ENCODE data around the gene LRPAP1. TPM values are rescaled to one million over a fixed set of nuclear protein-coding genes. Genes with fewer than 3 reads are reported as not detected.

Gene LRPAP1
- total RNA-seq, 1 experiment from 2014 or later, result 156 TPM

DNA sequence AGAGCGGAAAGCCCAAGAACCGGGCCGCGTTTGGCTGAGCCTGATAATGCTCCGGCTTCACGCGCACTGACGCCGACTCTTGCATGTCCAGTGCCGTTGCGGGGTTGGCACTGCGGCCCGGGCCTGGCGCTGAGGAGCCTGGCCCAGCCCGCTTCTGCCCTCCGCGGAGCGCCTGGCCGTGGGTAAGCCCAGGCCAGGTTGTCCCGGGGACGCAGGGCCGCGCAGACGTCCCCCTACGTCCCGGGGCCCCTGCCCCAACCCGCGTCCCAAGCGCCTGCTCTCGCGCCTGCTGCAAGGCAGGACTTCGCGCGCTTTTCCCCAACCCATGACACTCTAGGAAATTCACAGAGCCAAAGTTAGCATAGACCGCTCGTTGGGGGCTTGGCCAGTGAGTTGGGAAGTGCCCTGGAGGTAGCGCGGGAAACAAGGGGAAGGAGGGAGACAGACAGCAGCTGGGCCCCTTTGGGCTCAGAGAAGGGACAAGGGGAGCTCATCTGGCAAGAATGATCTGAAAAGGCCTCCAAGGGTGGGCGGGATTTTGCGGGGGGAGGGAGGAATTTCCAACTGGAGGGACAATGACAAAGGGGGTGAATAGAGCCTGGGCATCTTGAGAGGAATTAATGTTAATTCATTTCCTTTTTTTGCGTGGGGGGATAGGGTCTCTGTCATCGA, 665 bp upstream of the LRPAP1 start:
- no peak for DNase-seq (ENCODE audit: low read depth)

DNA sequence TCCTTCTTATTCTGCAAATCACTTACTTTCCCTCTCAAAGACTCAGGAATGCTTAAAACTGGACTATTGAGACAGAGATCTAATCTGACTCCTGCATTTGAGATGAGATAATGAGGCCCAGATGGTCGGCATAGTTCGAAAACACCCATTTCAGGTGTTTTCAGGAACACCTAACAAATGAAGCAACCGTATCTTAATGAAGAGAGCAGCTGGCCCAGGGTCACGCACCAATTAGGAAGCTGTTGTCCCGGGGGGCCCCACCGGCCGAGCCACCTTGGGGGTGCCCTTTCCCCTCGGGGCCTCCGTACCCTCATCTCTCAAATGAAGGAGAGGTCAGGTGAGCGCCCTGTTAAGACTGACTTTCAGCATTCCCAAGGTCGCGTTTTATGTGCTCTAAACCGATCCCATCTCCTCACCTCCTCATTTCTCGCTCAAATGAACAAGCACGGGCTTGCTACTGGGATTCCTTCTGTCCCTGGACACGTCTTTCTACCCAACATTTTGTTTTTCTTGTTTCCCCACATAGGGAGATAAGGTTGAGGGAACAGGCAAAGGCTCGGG, 824 bp downstream of the LRPAP1 start:
- DNase-seq (ENCODE audit: low read depth), result peak; percentile 6

DNA sequence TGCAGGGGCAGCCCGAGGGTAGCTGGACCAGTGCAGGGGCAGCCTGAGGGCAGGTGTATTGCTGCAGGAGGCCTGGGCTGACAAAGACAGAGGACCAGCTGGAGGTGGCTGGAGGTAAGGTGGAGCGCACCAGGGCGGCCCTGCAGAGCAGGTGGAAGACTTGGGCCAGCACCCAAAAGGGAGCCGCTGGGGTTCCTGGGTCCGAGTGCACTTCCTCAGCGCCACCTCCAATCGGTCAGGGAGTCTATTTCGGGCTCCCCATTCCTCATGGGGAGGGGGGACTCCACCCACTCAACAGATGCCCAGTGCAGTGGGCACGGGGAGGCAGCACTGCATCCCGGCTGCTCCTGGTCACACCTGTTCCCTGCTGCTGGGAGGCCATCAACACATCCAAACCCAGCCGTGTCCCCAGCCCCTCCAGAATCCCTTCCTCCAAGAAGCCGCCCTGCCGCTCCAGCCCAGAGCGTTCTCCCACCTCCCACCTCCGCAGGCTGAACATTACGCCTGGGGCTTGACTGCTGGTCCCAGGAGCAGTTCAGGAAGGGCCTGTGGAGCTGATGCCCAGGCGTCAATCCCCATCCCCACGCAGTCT, 1.5 kb downstream of the LRPAP1 start:
- DNase-seq (ENCODE audit: low read depth), result no peak

DNA sequence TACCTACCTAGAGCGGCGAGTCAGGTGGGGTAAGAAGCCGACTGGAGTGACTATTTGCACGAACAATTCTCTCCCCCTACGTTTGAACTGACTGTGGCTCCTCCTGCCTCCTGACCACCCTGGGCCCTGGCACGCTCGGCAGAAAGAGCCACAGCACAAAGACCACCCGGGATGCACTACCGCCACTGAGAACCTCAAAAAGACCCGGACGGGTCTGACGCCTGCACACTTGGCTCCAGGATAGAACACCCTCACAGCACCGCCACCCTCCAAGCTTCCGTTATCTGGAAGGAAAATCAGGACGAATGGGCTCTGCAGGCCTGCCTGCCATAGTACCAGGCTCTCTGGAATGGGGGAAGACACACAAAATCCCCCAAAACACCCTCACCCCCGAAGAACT, 2.2 kb downstream of the LRPAP1 start:
- DNase-seq (ENCODE audit: low read depth), result no peak

DNA sequence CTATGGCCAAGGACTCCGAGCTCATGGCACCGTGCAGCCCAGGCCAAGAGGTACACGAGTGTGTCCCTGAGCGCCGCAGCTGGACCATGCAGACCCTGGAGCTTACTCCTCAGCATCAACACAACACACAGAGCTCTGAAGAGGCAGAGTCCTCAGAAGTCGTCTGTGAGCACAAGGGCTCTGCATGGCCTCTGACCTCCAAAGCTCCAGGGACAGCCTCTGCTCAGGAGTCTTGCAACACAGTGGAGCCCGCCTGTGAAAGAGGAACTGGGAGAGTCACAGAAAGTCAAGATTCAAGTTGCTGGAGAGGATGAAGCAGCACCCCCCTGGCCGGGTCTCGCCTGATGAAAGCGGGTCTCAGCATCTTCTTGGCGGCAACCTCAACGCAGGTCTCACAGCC, 2.9 kb downstream of the LRPAP1 start:
- no peak for DNase-seq (ENCODE audit: low read depth)

DNA sequence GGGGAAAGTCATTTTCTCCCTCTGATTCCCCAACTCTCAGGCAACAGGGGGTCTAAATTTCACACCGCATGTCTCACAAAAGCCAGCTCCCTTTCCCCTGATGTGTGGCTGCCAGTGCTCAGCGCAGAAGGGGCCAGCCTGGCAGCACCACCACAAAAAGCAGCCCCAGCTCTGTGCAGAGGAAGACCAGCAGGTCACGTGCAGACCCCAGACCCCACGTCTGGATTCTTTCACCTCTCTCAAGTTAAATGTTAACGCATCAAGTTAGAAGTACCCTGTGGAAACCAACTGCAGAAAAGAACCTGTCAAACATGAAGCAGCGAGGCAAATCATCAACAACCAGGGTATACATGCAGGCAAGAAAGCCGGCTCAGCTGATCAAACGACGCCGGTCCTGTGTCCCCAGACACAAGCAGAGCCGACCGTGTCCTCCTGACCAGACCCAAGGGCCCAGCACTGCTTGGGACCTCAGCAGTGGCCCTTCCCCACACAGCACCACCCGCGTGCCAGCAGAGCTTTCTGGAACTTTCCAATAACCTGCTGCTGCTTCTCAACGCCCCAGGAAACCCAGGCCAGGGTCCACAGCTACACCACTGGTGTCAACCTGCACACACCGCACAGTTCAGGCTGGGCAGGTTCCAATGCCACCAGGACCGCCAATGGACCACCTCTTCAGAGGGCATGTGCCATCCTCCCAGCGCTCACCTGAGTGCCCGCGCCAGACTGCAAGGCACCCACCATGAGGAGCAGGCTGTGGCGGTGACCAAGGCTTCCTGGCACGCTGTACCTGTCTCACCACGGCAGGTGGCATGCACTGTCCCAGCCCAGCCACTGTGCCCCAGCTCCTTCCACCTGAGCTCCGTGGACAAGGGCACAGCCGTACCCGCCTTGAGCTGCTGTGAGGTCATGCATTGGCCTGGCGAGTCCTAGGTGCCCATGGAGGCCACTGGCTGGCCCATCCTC, 4.0 kb downstream of the LRPAP1 start:
- DNase-seq (ENCODE audit: low read depth), result no peak

DNA sequence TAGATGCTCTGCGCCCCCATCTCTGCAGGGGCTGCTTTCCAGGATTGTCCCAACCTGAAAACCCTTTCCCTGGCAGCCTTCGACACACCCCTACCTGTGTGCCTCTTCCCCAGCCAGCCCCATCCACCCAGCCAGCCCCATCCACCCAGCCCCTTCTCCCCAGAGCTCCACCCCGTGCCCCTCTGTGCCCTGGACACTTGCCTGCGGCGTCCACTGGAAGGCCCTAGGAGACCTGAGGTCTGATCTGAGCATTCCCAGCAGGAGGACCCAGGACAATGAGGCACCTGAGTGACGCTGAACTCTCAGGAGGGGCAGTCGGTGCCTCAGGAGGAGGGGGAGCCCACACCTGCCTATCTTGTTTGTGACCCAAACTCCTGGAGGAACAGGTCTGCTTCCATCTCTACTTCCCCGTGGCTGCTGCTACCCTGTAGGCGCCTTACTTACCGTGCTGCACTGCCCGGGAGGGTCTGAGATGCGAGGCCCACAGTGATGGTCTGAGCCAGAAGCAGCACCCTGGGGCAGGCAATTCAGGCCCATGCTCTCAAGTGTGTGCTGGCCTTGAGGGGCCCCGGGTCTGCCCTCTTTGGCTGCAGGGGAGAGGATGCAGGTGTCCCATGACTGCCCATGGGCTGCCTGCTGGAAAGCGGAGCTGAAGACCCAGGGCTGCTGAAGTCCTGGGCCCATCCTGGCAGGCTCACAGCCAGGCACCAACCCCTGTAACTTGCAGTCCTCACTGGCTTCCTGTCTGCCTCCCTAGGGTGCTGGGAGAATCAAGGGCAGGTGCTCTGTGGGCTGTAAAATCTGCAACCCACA, 4.9 kb downstream of the LRPAP1 start:
- no peak for DNase-seq (ENCODE audit: low read depth)

DNA sequence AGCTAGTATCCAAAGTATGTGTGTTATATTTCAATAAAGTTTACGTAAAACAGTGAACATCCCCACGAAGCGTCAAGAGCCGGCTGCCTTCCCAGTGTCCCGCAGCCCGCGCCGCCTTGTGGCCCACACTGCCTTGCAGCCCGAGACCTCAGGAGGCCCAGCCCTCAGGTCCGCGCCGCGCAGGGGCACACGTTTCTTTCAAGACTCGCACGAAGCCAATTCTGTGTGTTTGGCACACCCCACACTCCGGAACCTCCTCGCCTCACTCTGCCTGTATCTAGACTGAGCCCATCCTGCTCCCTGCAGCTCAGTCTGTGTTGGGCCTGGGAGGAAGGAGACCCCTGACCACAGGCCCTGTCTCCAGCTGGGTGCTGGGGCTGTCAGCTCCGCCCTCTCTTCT, 5.8 kb downstream of the LRPAP1 start:
- DNase-seq (ENCODE audit: low read depth), result no peak

DNA sequence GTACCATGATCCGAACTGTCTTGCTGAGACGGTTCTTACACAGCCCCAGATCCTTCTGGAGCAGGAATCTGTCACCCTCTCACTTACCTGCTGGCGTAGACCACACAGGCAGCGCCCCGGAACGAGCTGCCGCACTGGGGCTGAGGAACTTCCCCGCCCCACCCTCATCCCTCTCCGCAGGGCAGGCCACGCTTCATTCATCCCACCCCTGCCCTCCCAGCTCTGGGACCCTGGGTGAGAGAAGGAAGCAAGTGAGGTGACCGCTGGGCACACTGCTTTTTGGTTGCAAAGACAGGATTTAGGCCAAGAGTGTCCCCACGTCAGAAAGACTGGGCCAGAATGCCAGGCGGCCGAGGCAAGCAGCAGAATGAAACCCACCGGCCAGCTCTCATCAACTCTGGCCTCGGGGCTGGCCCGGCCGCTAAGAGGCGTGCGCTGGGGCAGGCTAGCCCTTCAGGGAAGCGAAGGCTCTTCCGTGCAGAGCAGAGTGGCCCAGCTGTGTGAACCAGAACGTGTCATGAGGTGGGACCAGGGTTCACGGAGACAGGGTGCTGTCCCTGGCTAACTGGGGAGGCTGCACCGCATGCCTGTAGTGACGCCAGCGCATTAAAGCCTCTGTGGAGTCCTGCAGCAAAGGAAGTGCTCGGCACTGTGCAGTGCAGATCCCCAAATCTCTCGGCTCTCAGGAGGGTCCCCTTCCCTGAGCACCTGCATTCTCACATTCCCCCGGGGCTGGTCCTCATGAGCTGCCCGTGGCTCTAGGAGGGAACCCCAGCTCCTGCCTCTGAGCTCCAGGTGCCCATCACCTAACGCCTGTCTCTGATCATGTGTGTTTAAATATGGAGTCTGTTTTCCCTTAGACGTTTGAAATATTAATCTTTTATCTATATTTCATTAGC, 6.4 kb downstream of the LRPAP1 start:
- DNase-seq (ENCODE audit: low read depth), result no peak

DNA sequence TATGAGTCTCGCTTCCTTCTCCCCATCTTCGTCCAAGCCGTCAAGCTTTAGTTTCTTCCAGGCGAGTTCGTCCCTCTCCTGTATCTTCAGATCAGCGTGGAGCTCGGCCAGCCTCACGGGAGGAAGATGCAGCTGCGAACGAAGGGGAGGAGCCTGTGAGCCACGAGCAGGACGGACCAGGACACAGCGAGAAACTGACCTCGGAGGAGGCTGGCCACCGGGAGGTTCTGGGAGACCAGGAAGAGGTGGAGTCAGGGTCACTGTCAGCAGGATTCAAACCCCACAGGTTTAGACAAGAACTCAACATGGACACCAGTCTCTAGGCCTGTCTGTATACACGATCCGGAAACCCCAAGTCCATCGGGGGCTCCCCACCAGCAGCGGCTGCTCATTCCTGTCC, 7.3 kb downstream of the LRPAP1 start:
- DNase-seq (ENCODE audit: low read depth), result no peak

DNA sequence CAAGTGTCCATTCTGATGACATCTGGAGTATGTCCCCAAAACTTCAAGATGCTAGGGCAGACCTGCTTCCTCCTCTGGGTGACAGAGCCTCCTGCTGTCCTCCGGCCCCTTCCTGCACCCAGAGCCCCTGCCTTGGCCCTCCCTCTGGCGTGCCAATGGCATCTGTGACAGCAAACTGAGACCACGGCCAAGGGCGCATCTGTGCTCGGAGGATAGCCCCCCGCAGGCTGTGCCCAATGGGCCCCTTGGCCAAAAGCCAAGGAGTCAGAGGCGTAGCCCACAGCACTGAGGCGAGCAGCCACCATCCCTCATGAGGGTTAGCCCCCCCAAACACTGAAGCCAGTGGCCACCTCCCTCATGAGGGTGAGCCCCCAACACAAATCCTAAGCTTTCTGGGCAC, 7.9 kb downstream of the LRPAP1 start:
- no peak for DNase-seq (ENCODE audit: low read depth)

DNA sequence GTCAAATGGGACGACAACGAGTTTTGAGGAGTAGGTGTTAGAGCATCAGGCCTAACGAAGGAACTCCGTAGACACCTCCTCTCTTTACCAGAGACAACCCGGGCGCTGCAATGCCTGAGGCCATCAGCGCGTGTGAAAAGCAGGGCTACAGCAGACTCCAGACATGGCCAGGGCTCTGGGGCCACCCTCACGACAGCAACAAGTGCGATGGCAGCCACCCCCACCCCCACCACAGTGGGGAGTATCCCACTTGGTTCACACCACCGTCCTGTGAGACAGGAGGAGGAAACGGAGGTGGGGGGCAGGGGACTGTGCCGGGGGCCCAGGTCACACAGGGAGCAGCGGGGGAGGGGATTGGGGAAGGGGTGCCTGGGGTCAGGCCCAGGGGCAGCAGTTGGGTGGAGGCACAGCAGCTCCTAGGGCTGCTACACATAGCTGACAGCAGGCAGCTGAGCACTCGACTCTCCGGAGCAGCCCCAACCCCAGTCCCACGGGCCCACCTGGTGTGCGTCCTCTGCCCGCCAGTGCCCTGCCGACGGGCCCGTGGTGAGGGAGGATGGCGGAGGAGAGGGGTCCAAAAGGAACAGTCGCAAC, 8.5 kb downstream of the LRPAP1 start:
- no peak for DNase-seq (ENCODE audit: low read depth)

DNA sequence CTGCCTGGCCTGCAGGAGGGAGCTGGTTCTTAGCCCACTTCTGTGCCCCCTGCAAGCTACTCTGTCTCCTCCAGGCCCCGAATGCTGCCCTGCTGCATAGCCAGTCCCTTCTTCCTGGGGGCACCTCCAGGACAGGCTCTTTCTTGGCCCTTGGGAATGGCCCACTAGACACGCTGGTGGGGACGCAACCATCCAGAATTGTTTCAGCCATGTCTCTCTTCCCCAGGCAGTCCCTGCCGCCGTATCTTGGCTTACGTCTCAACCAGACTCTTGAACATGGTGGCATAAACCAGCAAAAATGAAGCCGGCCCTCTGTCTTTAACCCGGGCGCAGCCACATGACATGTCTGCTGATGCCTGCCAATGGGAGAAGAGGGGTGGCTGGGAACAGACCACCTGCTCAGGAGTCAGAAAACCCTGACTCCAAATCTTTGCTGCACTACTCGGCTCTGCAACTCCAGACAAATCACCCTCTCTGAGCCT, 9.0 kb downstream of the LRPAP1 start:
- no peak for DNase-seq (ENCODE audit: low read depth)

DNA sequence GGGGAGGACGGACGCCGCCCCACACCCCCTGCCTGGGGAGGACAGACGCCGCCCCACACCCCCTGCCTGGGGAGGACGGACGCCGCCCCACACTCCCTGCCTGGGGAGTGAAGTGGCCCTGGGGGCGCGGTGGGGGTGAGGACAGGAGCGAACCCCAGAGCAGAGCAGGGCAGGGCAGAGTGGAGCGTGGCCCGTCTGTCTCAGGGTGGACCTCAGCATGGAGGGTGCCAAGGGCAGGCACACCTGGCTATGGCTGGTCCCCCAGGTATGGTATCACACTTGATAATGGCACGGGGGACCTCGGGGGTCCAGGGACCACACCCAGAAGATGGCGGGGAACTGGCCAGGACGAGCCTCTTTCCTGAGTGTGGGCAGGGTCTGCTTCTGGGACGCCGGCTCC, 9.6 kb downstream of the LRPAP1 start:
- DNase-seq (ENCODE audit: low read depth), result no peak

DNA sequence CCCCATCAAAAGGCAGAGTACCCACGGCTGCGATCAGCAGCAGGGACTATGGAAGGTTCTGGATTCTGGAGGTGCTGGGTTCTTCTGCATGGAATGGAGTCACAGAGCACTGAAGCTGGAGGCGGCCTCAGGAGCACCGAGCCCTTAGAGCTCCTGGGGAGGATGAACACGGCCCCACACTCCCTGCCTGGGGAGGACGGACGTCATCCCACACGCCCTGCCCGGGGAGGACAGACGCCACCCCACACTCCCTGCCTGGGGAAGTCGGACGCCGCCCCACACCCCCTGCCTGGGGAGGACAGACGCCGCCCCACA, 9.9 kb downstream of the LRPAP1 start:
- no peak for DNase-seq (ENCODE audit: low read depth)

DNA sequence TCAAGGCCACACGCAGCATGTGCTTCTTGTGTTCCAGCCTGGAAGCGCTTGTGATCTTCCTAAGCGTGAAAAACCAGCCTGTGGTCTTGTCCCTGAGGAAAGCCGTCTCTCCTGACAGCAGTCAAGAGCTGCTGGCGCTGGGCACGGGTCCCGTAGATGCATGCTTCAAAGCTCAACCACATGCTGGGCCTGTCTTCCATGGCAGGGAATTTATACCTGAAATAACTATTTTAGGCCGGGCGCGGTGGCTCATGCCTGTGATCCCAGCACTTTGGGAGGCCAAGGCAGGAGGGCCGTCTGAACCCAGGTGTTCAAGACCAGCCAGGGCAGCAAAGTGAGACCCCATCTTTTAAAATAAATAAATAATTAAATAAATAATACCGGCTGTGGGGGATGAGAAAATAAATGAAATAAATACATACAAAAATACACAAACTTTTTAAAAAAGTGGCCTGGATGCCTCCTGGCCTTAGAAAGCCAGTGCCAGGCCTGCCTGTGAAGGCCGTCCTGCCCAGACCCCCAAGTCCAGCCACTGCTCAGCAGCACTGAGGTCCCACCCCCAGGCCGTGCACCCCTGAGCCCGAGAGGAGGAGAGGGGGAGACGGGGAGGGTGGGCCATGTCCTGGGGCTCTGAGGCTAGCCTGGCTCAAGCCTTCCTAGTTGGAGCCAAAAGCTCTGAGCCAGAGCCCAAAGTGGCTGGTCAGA, 10.4 kb downstream of the LRPAP1 start:
- no peak for DNase-seq (ENCODE audit: low read depth)

DNA sequence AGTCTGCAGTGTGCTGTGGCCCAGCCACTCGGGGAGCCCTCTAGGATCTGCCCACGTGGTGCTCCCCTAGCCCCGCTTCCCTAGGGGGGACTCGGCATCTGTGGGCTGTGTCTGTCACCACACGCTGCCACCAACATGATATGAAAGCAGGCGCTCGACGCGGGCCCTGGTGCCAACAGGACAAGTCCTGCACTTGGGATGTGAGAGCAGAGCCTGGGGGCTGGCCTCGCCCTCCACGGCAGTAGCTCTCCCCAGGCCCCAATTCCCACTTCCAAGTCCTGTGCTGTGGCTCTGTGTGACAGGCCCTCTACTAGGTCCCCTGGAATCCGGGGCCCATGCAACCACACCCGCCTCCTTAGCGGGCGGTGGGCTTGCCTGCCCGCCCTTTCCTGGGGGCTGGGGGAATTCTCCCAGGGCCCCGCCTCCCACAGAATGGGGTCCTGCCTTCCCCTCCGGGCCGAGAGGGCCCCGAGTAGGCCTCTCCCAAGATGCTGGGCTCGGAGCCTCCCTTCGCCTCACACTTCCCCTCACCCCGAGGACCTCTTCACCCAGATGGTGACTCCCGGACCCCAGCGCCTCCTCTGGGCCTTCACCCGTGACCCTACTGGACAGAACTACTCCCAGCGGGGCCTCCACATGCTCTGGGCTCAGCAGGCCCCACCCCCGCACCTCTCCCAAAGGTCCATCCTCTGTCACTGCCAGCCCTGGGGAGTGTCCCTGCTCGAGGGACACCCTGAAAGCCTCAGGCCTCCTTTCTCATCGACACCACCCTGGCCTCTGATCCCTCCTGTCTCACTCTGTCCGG, 11.2 kb downstream of the LRPAP1 start:
- no peak for DNase-seq (ENCODE audit: low read depth)

DNA sequence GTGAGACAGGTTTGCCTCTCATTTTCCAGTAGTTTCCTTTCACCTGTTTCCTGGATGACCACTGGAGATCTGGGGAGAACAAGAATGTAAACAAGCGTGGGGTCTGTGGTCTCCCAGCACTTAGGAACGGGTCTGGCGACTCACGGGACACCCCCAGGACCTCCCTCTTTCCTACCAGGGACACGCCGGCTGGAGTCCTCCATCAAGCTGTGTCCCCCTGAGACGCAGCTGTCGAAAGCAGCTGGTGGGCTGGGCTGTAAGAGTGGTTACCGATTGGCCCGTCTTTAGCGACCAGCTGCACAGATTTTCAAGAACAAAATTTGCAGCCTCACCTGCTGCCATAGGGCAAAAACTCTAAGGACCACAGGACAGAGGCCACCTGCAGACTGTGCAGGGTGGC, 11.9 kb downstream of the LRPAP1 start:
- no peak for DNase-seq (ENCODE audit: low read depth)
